HG03025 (cell line): ENCODE results near the gene NXPH1.

Source experiments
- ATAC-seq: cut with Tn5 transposase; IDR thresholded peaks from one replicate; pipeline ENCODE4 v1.9.1; 2021; ENCODE audit warnings: mild to moderate bottlenecking, moderate library complexity; ENCODE audit not compliant: unreplicated experiment, low FRiP score

Gene NXPH1

GRCh38 chr7:8783229-8783628 is 349.8 kb downstream of the NXPH1 start:
- no peak for ATAC-seq

- ATAC-seq, result no peak
These were observed 351.7 kb downstream of the NXPH1 start for GRCh38 chr7:8785081-8785480.

GRCh38 chr7:8800986-8801385 is 367.6 kb downstream of the NXPH1 start:
- no peak for ATAC-seq
